Thoracic aorta (tissue), 2 donors: ENCODE results near the gene ARHGEF28. TPM values are rescaled to one million over a fixed set of nuclear protein-coding genes. Genes with fewer than 3 reads are reported as not detected.

ENCODE experiments used
- ATAC-seq: fragments of 150-250 bp; one replicate; pipeline ENCODE4 v1.8.0; 2017; ENCODE audit warnings: low read depth; ENCODE audit not compliant: insufficient number of reproducible peaks, low FRiP score
- DNase-seq: peaks from one replicate; pipeline ENCODE4 v3.0.0-alpha.2; 2020; ENCODE audit warnings: low spot score
- H3K27ac ChIP-seq, 2 donors: fragments of 200-600 bp; sonication (generic); 1 replicate in 1 of 2; 2 replicates in 1 of 2; pipeline ENCODE4 v1.5.1; 2016; ENCODE audit warnings: mild to moderate bottlenecking in 2 of 2, moderate library complexity in 2 of 2
- H3K27me3 ChIP-seq: fragments of 200-600 bp; sonication (generic); replicated peaks from 2 replicates; pipeline ENCODE4 v1.6.0; 2016; ENCODE audit warnings: mild to moderate bottlenecking; ENCODE audit not compliant: insufficient read depth
- H3K36me3 ChIP-seq: fragments of 200-600 bp; sonication (generic); one replicate; pipeline ENCODE4 v1.5.1; 2016
- H3K4me1 ChIP-seq, 2 donors: fragments of 200-600 bp; sonication (generic); 1 replicate in 1 of 2; 2 replicates in 1 of 2; pipeline versions ENCODE4 v1.5.1 to v1.6.0; 2016; ENCODE audit warnings: low read depth in 2 of 2, mild to moderate bottlenecking in 1 of 2; ENCODE audit not compliant: control insufficient read depth in 1 of 2
- H3K4me3 ChIP-seq: fragments of 200-600 bp; sonication (generic); 2 replicates; pipeline ENCODE4 v1.5.1; 2016; ENCODE audit warnings: mild to moderate bottlenecking
- H3K9me3 ChIP-seq: fragments of 200-600 bp; sonication (generic); 2 replicates; pipeline ENCODE4 v1.5.1; 2016
- total RNA-seq, 2 donors: library from RNA; depleted of rRNA; stranded (reverse); fragments of >200 nt; gene quantifications; one replicate each; pipeline versions ENCODE4 v1.1.0 to v1.2.3, GENCODE V29; 2016
- TF ChIP-seq, protein P1 (sequence below): fragments of 200-600 bp; sonication (generic); IDR thresholded peaks from one replicate; pipeline ENCODE4 v1.5.1; 2019; ENCODE audit warnings: antibody characterized with exemption

Gene ARHGEF28
- total RNA-seq, 2 donors from 2014 or later = 35.5 to 40.8 TPM

DNA sequence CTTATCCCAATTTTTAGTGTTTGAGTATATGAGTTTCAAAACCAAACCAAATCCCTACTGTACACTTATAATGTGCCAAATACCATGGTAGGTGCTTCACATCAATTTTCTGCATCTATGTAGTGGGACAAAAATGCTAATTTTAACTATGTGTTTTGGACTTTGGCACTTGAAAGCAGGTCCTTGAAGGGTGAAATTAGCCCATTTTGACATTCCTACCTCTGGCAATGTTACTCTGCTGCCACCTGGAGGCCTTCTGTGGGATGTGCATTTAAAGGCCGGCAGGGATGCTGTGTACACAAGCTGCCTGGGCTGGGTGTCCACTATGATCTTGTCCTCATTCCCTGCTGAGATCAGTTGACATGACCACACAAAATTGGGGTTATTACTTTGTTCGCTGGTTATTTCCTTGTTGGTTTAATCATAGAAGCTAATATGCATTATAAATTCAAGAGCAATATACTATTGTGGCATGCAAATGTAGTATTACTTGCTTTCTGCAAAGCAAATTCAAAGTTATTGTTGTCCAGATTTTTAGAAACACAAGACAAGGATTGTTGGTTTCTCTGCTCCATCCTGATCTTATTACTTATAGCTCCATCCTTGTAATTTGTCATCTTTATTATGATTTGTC, 166.8 kb downstream of the ARHGEF28 start:
- no peaks in the 10 kb centered on the region for H3K27me3 ChIP-seq
- no peaks in the 10 kb centered on the region for H3K36me3 ChIP-seq
- peaks cover 7 to 28% of the 10 kb centered on the region in 2 donors for H3K4me1 ChIP-seq
- no peak overlapping the region for H3K27ac ChIP-seq
- peak; percentile 51 for ATAC-seq
- DNase-seq = peak; percentile 28
- TF ChIP-seq, protein P1, sequence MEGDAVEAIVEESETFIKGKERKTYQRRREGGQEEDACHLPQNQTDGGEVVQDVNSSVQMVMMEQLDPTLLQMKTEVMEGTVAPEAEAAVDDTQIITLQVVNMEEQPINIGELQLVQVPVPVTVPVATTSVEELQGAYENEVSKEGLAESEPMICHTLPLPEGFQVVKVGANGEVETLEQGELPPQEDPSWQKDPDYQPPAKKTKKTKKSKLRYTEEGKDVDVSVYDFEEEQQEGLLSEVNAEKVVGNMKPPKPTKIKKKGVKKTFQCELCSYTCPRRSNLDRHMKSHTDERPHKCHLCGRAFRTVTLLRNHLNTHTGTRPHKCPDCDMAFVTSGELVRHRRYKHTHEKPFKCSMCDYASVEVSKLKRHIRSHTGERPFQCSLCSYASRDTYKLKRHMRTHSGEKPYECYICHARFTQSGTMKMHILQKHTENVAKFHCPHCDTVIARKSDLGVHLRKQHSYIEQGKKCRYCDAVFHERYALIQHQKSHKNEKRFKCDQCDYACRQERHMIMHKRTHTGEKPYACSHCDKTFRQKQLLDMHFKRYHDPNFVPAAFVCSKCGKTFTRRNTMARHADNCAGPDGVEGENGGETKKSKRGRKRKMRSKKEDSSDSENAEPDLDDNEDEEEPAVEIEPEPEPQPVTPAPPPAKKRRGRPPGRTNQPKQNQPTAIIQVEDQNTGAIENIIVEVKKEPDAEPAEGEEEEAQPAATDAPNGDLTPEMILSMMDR = peak; percentile 97
- H3K4me3 ChIP-seq = no peak overlapping the region
- no peaks in the 10 kb centered on the region for H3K9me3 ChIP-seq

DNA sequence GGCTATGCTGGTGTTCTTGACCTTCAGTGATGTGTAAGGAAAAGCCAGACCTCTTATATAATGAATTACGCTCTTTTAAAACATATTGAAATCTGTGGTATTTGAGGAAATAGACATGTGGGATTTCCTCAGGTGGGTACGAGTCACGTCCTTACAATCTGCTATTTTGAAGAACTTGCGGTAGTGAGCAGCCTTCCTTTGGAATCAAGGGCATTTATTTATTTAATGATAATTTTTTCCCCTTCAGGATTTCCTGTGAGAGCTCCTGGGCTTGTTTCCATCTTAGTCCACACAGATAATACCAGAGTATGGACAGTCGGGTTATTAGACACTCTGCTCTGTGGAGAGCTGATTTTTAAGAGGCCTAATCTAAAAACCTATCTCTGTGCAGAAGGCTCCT, 167.9 kb downstream of the ARHGEF28 start:
- Histone ChIP-seq H3K36me3 (no peaks in the 10 kb centered on the region), H3K9me3 (no peaks in the 10 kb centered on the region), H3K27me3 (no peaks in the 10 kb centered on the region), H3K27ac (no peak overlapping the region), H3K4me3 (no peak overlapping the region), H3K4me1 (peaks cover 7 to 28% of the 10 kb centered on the region in 2 donors)
- DNase-seq (no peak), ATAC-seq (no peak)
- TF ChIP-seq, protein P1 = no peak

GRCh38 chr5:73796164-73797131, 170.5 kb downstream of the ARHGEF28 start:
- H3K4me3 ChIP-seq = no peak overlapping the region
- ATAC-seq (no peak), DNase-seq (peak; percentile 9)
- peak overlapping the region in 1 of 2 donors; percentile 17 for H3K27ac ChIP-seq
- peaks cover 4 to 20% of the 10 kb centered on the region in 2 donors for H3K4me1 ChIP-seq
- H3K36me3 ChIP-seq = no peaks in the 10 kb centered on the region
- no peaks in the 10 kb centered on the region for H3K27me3 ChIP-seq
- H3K9me3 ChIP-seq = no peaks in the 10 kb centered on the region
- TF ChIP-seq, protein P1 = no peak

GRCh38 chr5:73797132-73797510, 171.1 kb downstream of the ARHGEF28 start:
- ATAC-seq (no peak), DNase-seq (no peak)
- H3K27ac ChIP-seq = peak overlapping the region in 1 of 2 donors; percentile 17
- no peaks in the 10 kb centered on the region for H3K27me3 ChIP-seq
- TF ChIP-seq, protein P1 = no peak
- peaks cover 4 to 20% of the 10 kb centered on the region in 2 donors for H3K4me1 ChIP-seq
- no peaks in the 10 kb centered on the region for H3K9me3 ChIP-seq
- H3K36me3 ChIP-seq = no peaks in the 10 kb centered on the region
- H3K4me3 ChIP-seq = no peak overlapping the region

GRCh38 chr5:73799401-73799972, 173.5 kb downstream of the ARHGEF28 start:
- no peaks in the 10 kb centered on the region for H3K27me3 ChIP-seq
- H3K4me3 ChIP-seq = no peak overlapping the region
- H3K9me3 ChIP-seq = no peaks in the 10 kb centered on the region
- H3K4me1 ChIP-seq = peaks cover 0 to 13% of the 10 kb centered on the region in 2 donors
- TF ChIP-seq, protein P1 = no peak
- no peak for DNase-seq
- H3K36me3 ChIP-seq = no peaks in the 10 kb centered on the region
- ATAC-seq = no peak
- H3K27ac ChIP-seq = no peak overlapping the region
